ENCODE data around the gene SRSF10.
"Not testable (repeated sequence)": the region's sequence is repeated elsewhere in the genome, so short reads cannot be mapped to it uniquely, and the experiment has no call there.

Gene SRSF10

GRCh38 chr1:23958040-23958809 is 21.9 kb downstream of the SRSF10 start:
- DNase-seq, result not testable (repeated sequence)

- no peak for DNase-seq
Measured at GRCh38 chr1:23957096-23957495, 23.0 kb downstream of the SRSF10 start.

GRCh38 chr1:23953020-23953419 is 27.1 kb downstream of the SRSF10 start:
- DNase-seq, result no peak

GRCh38 chr1:23947366-23947765 is 32.8 kb downstream of the SRSF10 start:
- DNase-seq, result no peak

GRCh38 chr1:23936481-23937176 is 43.5 kb downstream of the SRSF10 start:
- DNase-seq, result no peak

- no peak for DNase-seq
Measured at GRCh38 chr1:23931491-23931880, 48.6 kb downstream of the SRSF10 start.

- peak; percentile 73 for DNase-seq
Measured at GRCh38 chr1:23930861-23931490, 49.2 kb downstream of the SRSF10 start.

GRCh38 chr1:23930270-23930669 is 49.9 kb downstream of the SRSF10 start:
- DNase-seq, result no peak

GRCh38 chr1:23928789-23929188 is 51.3 kb downstream of the SRSF10 start:
- DNase-seq, result no peak

- no peak for DNase-seq
Measured at GRCh38 chr1:23927097-23927496, 53.0 kb downstream of the SRSF10 start.

GRCh38 chr1:23925279-23925678 is 54.8 kb downstream of the SRSF10 start:
- no peak for DNase-seq

- no peak for DNase-seq
Measured at GRCh38 chr1:23924601-23925000, 55.5 kb downstream of the SRSF10 start.

- DNase-seq, result no peak
Measured at GRCh38 chr1:23923592-23924499, 56.3 kb downstream of the SRSF10 start.

GRCh38 chr1:23922321-23922943 is 57.7 kb downstream of the SRSF10 start:
- DNase-seq, result no peak

GRCh38 chr1:23916209-23917131 is 63.7 kb downstream of the SRSF10 start:
- DNase-seq, result peak; percentile 62

GRCh38 chr1:23915466-23915865 is 64.7 kb downstream of the SRSF10 start:
- DNase-seq, result no peak

- no peak for DNase-seq
Measured at GRCh38 chr1:23914921-23915320, 65.2 kb downstream of the SRSF10 start.

All from fibroblast of skin of abdomen (primary cell).